ENCODE measurements around the gene CXCR2. TPM values are rescaled to one million over a fixed set of nuclear protein-coding genes. Genes with fewer than 3 reads are reported as not detected.
"Not testable (repeated sequence)": the region's sequence is repeated elsewhere in the genome, so short reads cannot be mapped to it uniquely, and the experiment has no call there.

Gene CXCR2
- total and polyA plus RNA-seq, 4 donors = 0.47 to 1.8 (median 0.97) TPM

GRCh38 chr2:218108834-218109233, 17.0 kb upstream of the CXCR2 start:
- not testable (repeated sequence) for H3K4me1 ChIP-seq (ENCODE audit: control insufficient read depth in 4 of 4, insufficient read depth in 4 of 4, low read length in 3 of 4); H3K9ac ChIP-seq (ENCODE audit: low read depth in 1 of 2, low read length in 2 of 2); H3K9me3 ChIP-seq (ENCODE audit: control insufficient read depth in 4 of 4, low read length in 3 of 4); H3K27ac ChIP-seq (ENCODE audit: low read depth in 1 of 2, low read length in 2 of 2); DNase-seq (ENCODE audit: low spot score); H3K36me3 ChIP-seq (ENCODE audit: control insufficient read depth in 4 of 4, insufficient read depth in 3 of 4, low read depth in 1 of 4, low read length in 3 of 4); H3K27me3 ChIP-seq (ENCODE audit: control insufficient read depth in 4 of 4, insufficient read depth in 4 of 4, low read length in 3 of 4); H3K4me3 ChIP-seq (ENCODE audit: low read depth in 1 of 3, low read length in 3 of 3)
- WGBS = 77% methylated on average over 7 of the region's 7 CpGs

DNA sequence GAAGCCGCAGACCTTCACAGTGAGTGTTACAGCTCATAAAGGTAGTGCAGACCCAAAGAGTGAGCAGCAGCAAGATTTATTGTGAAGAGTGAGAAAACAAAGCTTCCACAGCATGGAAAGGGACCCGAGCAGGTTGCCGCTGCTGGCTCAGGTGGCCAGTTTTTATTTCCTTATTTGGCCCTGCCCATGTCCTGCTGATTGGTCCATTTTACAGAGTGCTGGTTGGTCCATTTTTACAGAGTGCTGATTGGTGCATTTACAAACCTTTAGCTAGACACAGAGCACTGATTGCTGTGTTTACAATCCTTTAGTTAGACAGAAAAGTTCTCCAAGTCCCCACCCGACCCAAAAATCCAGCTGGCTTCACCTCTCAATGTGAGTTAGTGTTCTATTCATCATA, 4.0 kb upstream of the CXCR2 start:
- not testable (repeated sequence) for H3K9ac ChIP-seq (ENCODE audit: low read depth in 1 of 2, low read length in 2 of 2); DNase-seq (ENCODE audit: low spot score); H3K27ac ChIP-seq (ENCODE audit: low read depth in 1 of 2, low read length in 2 of 2); H3K4me3 ChIP-seq (ENCODE audit: low read depth in 1 of 3, low read length in 3 of 3); H3K9me3 ChIP-seq (ENCODE audit: control insufficient read depth in 4 of 4, low read length in 3 of 4); H3K27me3 ChIP-seq (ENCODE audit: control insufficient read depth in 4 of 4, insufficient read depth in 4 of 4, low read length in 3 of 4); H3K36me3 ChIP-seq (ENCODE audit: control insufficient read depth in 4 of 4, insufficient read depth in 3 of 4, low read depth in 1 of 4, low read length in 3 of 4); H3K4me1 ChIP-seq (ENCODE audit: control insufficient read depth in 4 of 4, insufficient read depth in 4 of 4, low read length in 3 of 4)
- 85% methylated on average over 4 of the region's 4 CpGs for WGBS

DNA sequence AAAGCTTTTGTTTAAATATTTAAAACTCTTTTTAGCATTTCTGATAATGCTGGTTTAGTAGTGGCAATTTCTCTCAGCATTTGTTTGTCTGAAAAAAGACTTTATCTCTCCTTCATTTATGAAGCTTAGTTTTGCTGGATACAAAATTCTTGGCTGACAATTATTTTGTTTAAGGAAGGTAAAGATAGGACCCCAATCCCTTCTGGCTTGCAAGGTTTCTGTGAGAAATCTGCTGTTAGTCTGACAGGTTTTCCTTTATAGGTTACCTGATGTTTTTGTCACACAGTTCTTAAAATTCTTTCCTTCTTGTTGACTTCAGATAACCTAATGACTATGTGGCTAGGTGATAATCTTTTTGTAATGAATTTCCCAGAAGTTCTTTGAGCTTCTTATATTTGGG, 3.5 kb upstream of the CXCR2 start:
- H3K27ac ChIP-seq (ENCODE audit: low read depth in 1 of 2, low read length in 2 of 2); H3K9ac ChIP-seq (ENCODE audit: low read depth in 1 of 2, low read length in 2 of 2); H3K9me3 ChIP-seq (ENCODE audit: control insufficient read depth in 4 of 4, low read length in 3 of 4); DNase-seq (ENCODE audit: low spot score); H3K27me3 ChIP-seq (ENCODE audit: control insufficient read depth in 4 of 4, insufficient read depth in 4 of 4, low read length in 3 of 4); H3K4me1 ChIP-seq (ENCODE audit: control insufficient read depth in 4 of 4, insufficient read depth in 4 of 4, low read length in 3 of 4); H3K36me3 ChIP-seq (ENCODE audit: control insufficient read depth in 4 of 4, insufficient read depth in 3 of 4, low read depth in 1 of 4, low read length in 3 of 4); H3K4me3 ChIP-seq (ENCODE audit: low read depth in 1 of 3, low read length in 3 of 3): not testable (repeated sequence)

DNA sequence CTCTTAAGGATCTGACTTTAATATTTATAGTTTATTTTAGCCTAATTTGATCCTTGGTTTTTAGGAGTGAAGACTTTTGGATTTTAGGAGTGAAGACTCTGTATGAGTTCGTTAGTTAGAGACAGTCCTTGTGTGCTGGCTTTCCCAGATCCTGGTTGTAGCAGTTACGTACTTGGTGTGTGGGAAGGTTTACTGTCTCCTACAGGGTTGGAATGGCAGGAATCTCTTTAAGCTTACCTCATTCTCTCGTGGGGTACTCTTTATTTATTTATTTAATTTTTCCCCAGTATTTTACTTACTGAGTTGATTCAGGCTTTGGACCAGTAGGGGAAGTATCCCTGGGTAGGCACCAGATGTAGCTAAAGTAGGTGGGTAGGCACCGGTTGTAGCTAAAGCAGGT, 1.8 kb upstream of the CXCR2 start:
- H3K27ac ChIP-seq (ENCODE audit: low read depth in 1 of 2, low read length in 2 of 2) = no peak overlapping the region
- no peak overlapping the region for H3K9ac ChIP-seq (ENCODE audit: low read depth in 1 of 2, low read length in 2 of 2)
- no peak for DNase-seq (ENCODE audit: low spot score)
- H3K4me1 ChIP-seq (ENCODE audit: control insufficient read depth in 4 of 4, insufficient read depth in 4 of 4, low read length in 3 of 4) = no peaks in the 10 kb centered on the region
- no peaks in the 10 kb centered on the region for H3K9me3 ChIP-seq (ENCODE audit: control insufficient read depth in 4 of 4, low read length in 3 of 4)
- WGBS = 77% methylated on average over 4 of the region's 4 CpGs
- no peak overlapping the region for H3K4me3 ChIP-seq (ENCODE audit: low read depth in 1 of 3, low read length in 3 of 3)
- H3K27me3 ChIP-seq (ENCODE audit: control insufficient read depth in 4 of 4, insufficient read depth in 4 of 4, low read length in 3 of 4) = peaks cover 0 to 3% (median 0%) of the 10 kb centered on the region in 4 donors
- TF ChIP-seq FOXA1 (IDR thresholded peaks at IDR 0.05) (no peak), JUND (IDR thresholded peaks at IDR 0.05) (no peak), EGR1 (IDR thresholded peaks at IDR 0.05; ENCODE audit: low read depth in 2 of 2) (no peak), SP1 (IDR thresholded peaks at IDR 0.05) (no peak), HNF4G (IDR thresholded peaks at IDR 0.05) (no peak), YY1 (IDR thresholded peaks at IDR 0.05) (no peak), GABPA (IDR thresholded peaks at IDR 0.05 in 1 of 2, conservative IDR thresholded peaks at IDR 0.05 in 1 of 2) (no peak), NR2F2 (IDR thresholded peaks at IDR 0.05) (no peak), RXRA (IDR thresholded peaks at IDR 0.05) (no peak), RAD21 (IDR thresholded peaks at IDR 0.05) (no peak)
- TF ChIP-seq, protein P1, sequence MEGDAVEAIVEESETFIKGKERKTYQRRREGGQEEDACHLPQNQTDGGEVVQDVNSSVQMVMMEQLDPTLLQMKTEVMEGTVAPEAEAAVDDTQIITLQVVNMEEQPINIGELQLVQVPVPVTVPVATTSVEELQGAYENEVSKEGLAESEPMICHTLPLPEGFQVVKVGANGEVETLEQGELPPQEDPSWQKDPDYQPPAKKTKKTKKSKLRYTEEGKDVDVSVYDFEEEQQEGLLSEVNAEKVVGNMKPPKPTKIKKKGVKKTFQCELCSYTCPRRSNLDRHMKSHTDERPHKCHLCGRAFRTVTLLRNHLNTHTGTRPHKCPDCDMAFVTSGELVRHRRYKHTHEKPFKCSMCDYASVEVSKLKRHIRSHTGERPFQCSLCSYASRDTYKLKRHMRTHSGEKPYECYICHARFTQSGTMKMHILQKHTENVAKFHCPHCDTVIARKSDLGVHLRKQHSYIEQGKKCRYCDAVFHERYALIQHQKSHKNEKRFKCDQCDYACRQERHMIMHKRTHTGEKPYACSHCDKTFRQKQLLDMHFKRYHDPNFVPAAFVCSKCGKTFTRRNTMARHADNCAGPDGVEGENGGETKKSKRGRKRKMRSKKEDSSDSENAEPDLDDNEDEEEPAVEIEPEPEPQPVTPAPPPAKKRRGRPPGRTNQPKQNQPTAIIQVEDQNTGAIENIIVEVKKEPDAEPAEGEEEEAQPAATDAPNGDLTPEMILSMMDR (IDR thresholded peaks at IDR 0.05; ENCODE audit: low read depth, low read length, missing input control) = no peak
- TF ChIP-seq, protein P2, sequence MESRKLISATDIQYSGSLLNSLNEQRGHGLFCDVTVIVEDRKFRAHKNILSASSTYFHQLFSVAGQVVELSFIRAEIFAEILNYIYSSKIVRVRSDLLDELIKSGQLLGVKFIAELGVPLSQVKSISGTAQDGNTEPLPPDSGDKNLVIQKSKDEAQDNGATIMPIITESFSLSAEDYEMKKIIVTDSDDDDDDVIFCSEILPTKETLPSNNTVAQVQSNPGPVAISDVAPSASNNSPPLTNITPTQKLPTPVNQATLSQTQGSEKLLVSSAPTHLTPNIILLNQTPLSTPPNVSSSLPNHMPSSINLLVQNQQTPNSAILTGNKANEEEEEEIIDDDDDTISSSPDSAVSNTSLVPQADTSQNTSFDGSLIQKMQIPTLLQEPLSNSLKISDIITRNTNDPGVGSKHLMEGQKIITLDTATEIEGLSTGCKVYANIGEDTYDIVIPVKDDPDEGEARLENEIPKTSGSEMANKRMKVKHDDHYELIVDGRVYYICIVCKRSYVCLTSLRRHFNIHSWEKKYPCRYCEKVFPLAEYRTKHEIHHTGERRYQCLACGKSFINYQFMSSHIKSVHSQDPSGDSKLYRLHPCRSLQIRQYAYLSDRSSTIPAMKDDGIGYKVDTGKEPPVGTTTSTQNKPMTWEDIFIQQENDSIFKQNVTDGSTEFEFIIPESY (IDR thresholded peaks at IDR 0.05) = no peak
- H3K36me3 ChIP-seq (ENCODE audit: control insufficient read depth in 4 of 4, insufficient read depth in 3 of 4, low read depth in 1 of 4, low read length in 3 of 4) = no peaks in the 10 kb centered on the region
